Hepatocyte (in vitro differentiated cells): ENCODE results near the gene GNE. TPM values are rescaled to one million over a fixed set of nuclear protein-coding genes. Genes with fewer than 3 reads are reported as not detected.

Source experiments
- DNase-seq: peaks from one replicate; pipeline ENCODE4 v3.0.0-alpha.2; 2016; ENCODE audit warnings: low spot score
- H2AFZ ChIP-seq: fragments of 200-600 bp; sonication (generic); 2 replicates; pipeline ENCODE4 v1.6.0; 2016; ENCODE audit warnings: antibody characterized with exemption, mild to moderate bottlenecking
- H3K27ac ChIP-seq: fragments of 200-600 bp; sonication (generic); 2 replicates; pipeline ENCODE4 v1.5.1; 2016; ENCODE audit warnings: mild to moderate bottlenecking
- H3K27me3 ChIP-seq: fragments of 200-600 bp; sonication (generic); 2 replicates; pipeline ENCODE4 v1.6.1; 2016
- H3K36me3 ChIP-seq: fragments of 200-600 bp; sonication (generic); replicated peaks from 2 replicates; pipeline ENCODE4 v1.5.1; 2016; ENCODE audit warnings: low read depth; ENCODE audit not compliant: insufficient read depth
- H3K4me1 ChIP-seq: fragments of 200-600 bp; sonication (generic); 2 replicates; pipeline ENCODE4 v1.5.1; 2016; ENCODE audit warnings: mild to moderate bottlenecking, moderate library complexity; ENCODE audit not compliant: insufficient read depth
- H3K4me2 ChIP-seq: fragments of 200-600 bp; sonication (generic); 2 replicates; pipeline ENCODE4 v1.6.0; 2016
- H3K4me3 ChIP-seq: fragments of 200-600 bp; sonication (generic); 2 replicates; pipeline ENCODE4 v1.5.1; 2016; ENCODE audit warnings: mild to moderate bottlenecking
- H3K79me2 ChIP-seq: fragments of 200-600 bp; sonication (generic); 2 replicates; pipeline ENCODE4 v1.6.0; 2017; ENCODE audit warnings: mild to moderate bottlenecking
- H3K9me2 ChIP-seq: fragments of 200-600 bp; sonication (generic); replicated peaks from 2 replicates; pipeline ENCODE4 v1.6.0; 2017; ENCODE audit warnings: mild to moderate bottlenecking; ENCODE audit not compliant: insufficient read depth
- H3K9me3 ChIP-seq: fragments of 200-600 bp; sonication (generic); 2 replicates; pipeline ENCODE4 v1.5.1; 2016; ENCODE audit warnings: low read depth, mild to moderate bottlenecking
- H4K20me1 ChIP-seq: fragments of 200-600 bp; sonication (generic); 2 replicates; pipeline ENCODE4 v1.6.0; 2016; ENCODE audit warnings: mild to moderate bottlenecking; ENCODE audit not compliant: insufficient read depth, poor library complexity, severe bottlenecking
- EZH2 ChIP-seq: fragments of 200-600 bp; sonication (generic); IDR thresholded peaks from 2 replicates; pipeline ENCODE4 v1.6.1; 2016; ENCODE audit warnings: antibody characterized with exemption, mild to moderate bottlenecking, borderline replicate concordance
- EZH2phosphoT487 ChIP-seq: fragments of 200-600 bp; sonication (generic); IDR thresholded peaks from one replicate; pipeline ENCODE4 v1.6.1; 2018; ENCODE audit warnings: antibody characterized with exemption, mild to moderate bottlenecking, low read depth, moderate library complexity; ENCODE audit not compliant: unreplicated experiment, severe bottlenecking
- WGBS: methylation state at CpG from one replicate; pipeline ENCODE4 v1.1.6; 2016; ENCODE audit warnings: low lambda C conversion rate; ENCODE audit errors: missing lambda C conversion rate; 5-methylcytosine and 5-hydroxymethylcytosine counted together
- polyA plus RNA-seq: library from polyadenylated mRNA; unstranded; fragments of >200 nt; fragmentation: Nextera tagmentation; extraction: Ambion mirVana; gene quantifications from 2 replicates; pipeline ENCODE4 v1.2.1, GENCODE V29; 2016
- total RNA-seq: library from RNA; depleted of rRNA; stranded (reverse); fragments of >200 nt; gene quantifications from 2 replicates; pipeline ENCODE4 v1.2.3, GENCODE V29; 2014
- TF ChIP-seq, protein P1 (sequence below): fragments of 200-600 bp; sonication (generic); IDR thresholded peaks from 2 replicates; pipeline ENCODE4 v1.5.1; 2016; ENCODE audit warnings: antibody characterized with exemption, mild to moderate bottlenecking; ENCODE audit not compliant: poor library complexity

Gene GNE
- total and polyA plus RNA-seq, 2 experiments from 2014 or later, result 6.5 to 14.9 TPM

DNA sequence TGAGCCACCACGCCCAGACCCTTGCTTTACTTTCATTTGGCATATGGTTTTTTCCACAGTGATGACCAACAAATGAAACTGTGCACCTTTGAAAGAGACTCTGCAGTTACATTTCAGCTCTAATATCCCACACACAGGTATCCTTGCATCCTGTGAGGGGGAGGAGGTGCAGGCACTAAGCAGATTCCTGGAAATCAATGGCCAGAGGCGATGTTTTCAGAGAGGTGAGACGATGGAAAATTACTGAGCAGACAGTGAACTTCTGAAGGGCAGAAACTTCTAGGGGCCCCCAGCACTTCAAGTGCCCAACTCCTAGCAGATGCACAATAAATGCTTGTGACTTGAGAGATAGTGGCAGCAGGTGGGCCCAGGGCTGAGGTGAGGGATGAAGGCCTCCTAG lies 29.8 kb upstream of the GNE start:
- TF ChIP-seq, protein P1, sequence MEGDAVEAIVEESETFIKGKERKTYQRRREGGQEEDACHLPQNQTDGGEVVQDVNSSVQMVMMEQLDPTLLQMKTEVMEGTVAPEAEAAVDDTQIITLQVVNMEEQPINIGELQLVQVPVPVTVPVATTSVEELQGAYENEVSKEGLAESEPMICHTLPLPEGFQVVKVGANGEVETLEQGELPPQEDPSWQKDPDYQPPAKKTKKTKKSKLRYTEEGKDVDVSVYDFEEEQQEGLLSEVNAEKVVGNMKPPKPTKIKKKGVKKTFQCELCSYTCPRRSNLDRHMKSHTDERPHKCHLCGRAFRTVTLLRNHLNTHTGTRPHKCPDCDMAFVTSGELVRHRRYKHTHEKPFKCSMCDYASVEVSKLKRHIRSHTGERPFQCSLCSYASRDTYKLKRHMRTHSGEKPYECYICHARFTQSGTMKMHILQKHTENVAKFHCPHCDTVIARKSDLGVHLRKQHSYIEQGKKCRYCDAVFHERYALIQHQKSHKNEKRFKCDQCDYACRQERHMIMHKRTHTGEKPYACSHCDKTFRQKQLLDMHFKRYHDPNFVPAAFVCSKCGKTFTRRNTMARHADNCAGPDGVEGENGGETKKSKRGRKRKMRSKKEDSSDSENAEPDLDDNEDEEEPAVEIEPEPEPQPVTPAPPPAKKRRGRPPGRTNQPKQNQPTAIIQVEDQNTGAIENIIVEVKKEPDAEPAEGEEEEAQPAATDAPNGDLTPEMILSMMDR, result no peak
- TF ChIP-seq EZH2phosphoT487 (no peak), EZH2 (no peak)
- Histone ChIP-seq H3K4me1 (peaks cover 4% of the 10 kb centered on the region), H3K4me2 (no peak overlapping the region), H3K27me3 (no peaks in the 10 kb centered on the region), H3K79me2 (no peaks in the 10 kb centered on the region), H3K9me3 (no peaks in the 10 kb centered on the region), H3K9me2 (no peaks in the 10 kb centered on the region), H4K20me1 (no peaks in the 10 kb centered on the region), H3K4me3 (no peak overlapping the region), H3K36me3 (no peaks in the 10 kb centered on the region), H2AFZ (no peak overlapping the region), H3K27ac (no peak overlapping the region)
- no peak for DNase-seq
- WGBS, result 80% methylated on average over 3 of the region's 3 CpGs

DNA sequence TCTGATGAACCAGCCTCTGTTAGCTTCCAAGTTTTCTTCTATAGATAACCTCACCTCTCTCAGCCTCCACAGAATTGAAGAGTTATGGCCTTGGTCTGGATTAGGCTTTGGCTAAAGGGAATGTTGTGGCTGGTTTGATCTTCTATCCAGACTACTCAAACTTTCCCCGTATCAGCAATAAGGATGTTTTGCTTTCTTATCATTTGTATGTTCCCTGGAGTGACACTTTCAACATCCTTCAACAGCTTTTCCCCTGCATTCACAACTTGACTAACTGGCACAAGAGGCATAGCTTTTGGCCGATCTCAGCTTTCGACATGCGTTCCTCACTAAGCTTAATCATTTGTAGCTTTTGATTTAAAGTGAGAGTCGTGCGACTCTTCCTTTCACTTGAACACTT lies 28.1 kb upstream of the GNE start:
- H3K4me1 ChIP-seq, result peaks cover 4% of the 10 kb centered on the region
- H3K27me3 ChIP-seq, result no peaks in the 10 kb centered on the region
- H3K79me2 ChIP-seq, result no peaks in the 10 kb centered on the region
- H3K9me2 ChIP-seq, result no peaks in the 10 kb centered on the region
- no peaks in the 10 kb centered on the region for H3K36me3 ChIP-seq
- H3K27ac ChIP-seq, result no peak overlapping the region
- H4K20me1 ChIP-seq, result no peaks in the 10 kb centered on the region
- H3K4me2 ChIP-seq, result no peak overlapping the region
- no peaks in the 10 kb centered on the region for H3K9me3 ChIP-seq
- DNase-seq, result no peak
- no peak overlapping the region for H3K4me3 ChIP-seq
- no peak overlapping the region for H2AFZ ChIP-seq
- WGBS, result 62% methylated on average over 6 of the region's 6 CpGs
- TF ChIP-seq EZH2 (no peak), EZH2phosphoT487 (no peak)
- TF ChIP-seq, protein P1, result no peak

DNA sequence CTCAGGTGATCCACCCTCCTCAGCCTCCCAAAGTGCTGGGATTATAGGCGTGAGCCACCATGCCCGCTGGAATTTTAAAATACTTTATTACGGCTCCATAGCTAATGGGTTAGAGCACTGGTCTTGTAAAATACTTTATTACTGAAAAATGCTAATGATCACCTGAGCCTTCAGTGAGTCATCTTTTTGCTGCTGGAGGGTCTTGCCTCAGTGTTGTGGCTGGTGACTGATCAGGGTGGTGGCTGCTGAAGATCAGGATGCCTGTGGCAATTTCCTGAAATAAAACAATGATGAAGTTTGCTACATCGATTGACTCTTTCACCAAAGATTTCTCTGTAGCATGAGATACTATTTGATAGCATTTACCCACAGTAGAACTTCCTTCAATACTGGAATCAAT lies 26.0 kb upstream of the GNE start:
- Histone ChIP-seq H3K4me3 (no peak overlapping the region), H3K9me2 (no peaks in the 10 kb centered on the region), H4K20me1 (no peaks in the 10 kb centered on the region), H3K4me1 (peaks cover 4% of the 10 kb centered on the region), H3K79me2 (no peaks in the 10 kb centered on the region), H3K36me3 (no peaks in the 10 kb centered on the region), H3K27ac (no peak overlapping the region), H3K4me2 (no peak overlapping the region), H3K27me3 (no peaks in the 10 kb centered on the region), H3K9me3 (no peaks in the 10 kb centered on the region), H2AFZ (no peak overlapping the region)
- WGBS, result 90% methylated on average over 4 of the region's 4 CpGs
- no peak for DNase-seq
- TF ChIP-seq EZH2phosphoT487, result no peak

DNA sequence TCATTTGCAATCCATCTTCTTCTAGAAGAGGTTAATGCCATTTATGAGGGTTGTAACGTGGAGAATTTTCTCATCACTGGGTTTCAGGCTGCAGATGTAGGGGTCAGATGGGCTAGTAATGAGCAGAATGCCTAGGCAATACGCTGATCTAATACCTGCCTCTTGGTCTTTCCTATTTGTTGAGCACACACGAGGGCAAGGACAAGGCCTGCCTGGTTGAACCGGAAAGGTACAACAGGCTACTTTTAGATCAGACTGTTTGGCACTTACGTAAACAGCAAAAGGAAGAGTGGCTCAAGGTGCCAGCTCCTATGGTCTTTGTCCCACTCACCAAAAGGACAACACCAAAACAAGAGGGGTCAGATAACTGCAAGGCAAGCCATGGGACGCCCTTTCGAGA lies 24.0 kb upstream of the GNE start:
- no peak overlapping the region for H3K4me3 ChIP-seq
- TF ChIP-seq EZH2phosphoT487, result no peak
- no peaks in the 10 kb centered on the region for H3K36me3 ChIP-seq
- no peak overlapping the region for H2AFZ ChIP-seq
- no peaks in the 10 kb centered on the region for H3K79me2 ChIP-seq
- no peaks in the 10 kb centered on the region for H3K9me2 ChIP-seq
- H3K27ac ChIP-seq, result no peak overlapping the region
- H3K4me1 ChIP-seq, result no peaks in the 10 kb centered on the region
- 89% methylated on average over 7 of the region's 7 CpGs for WGBS
- H3K27me3 ChIP-seq, result no peaks in the 10 kb centered on the region
- H3K9me3 ChIP-seq, result no peaks in the 10 kb centered on the region
- no peak for DNase-seq
- no peaks in the 10 kb centered on the region for H4K20me1 ChIP-seq
- no peak overlapping the region for H3K4me2 ChIP-seq
